ENCODE data around the gene CCL25.

Gene CCL25

GRCh38 chr19:8110931-8111330 is 58.4 kb downstream of the CCL25 start:
- Histone ChIP-seq H3K27me3 (ENCODE audit: control insufficient read depth, low read length) (no peaks in the 10 kb centered on the region), H3K4me2 (ENCODE audit: low read length) (no peak overlapping the region), H3K27ac (ENCODE audit: low read depth, low read length) (no peak overlapping the region), H4K20me1 (ENCODE audit: control insufficient read depth, insufficient read depth, low read depth, low read length) (no peaks in the 10 kb centered on the region), H3K9me2 (replicated peaks; ENCODE audit: control insufficient read depth, low read length) (no peaks in the 10 kb centered on the region), H3K4me3 (ENCODE audit: low read length) (no peak overlapping the region), H3K4me1 (ENCODE audit: control insufficient read depth, low read length) (no peaks in the 10 kb centered on the region), H3K36me3 (ENCODE audit: control insufficient read depth, low read length) (no peaks in the 10 kb centered on the region), H3K79me2 (ENCODE audit: control insufficient read depth, low read length) (no peaks in the 10 kb centered on the region), H3F3A (ENCODE audit: control insufficient read depth, insufficient read depth) (no peaks in the 10 kb centered on the region), H3K9me3 (ENCODE audit: control insufficient read depth, insufficient read depth, low read length) (no peaks in the 10 kb centered on the region)
- TF ChIP-seq EZH2phosphoT487 (IDR thresholded peaks at IDR 0.05; ENCODE audit: borderline replicate concordance, low read length), result no peak
- TF ChIP-seq CTCF (IDR thresholded peaks at IDR 0.05; ENCODE audit: low read depth, low read length, poor library complexity, severe bottlenecking), result no peak

GRCh38 chr19:8111376-8111775 is 58.8 kb downstream of the CCL25 start:
- Histone ChIP-seq H3K27ac (ENCODE audit: low read depth, low read length) (no peak overlapping the region), H3K27me3 (ENCODE audit: control insufficient read depth, low read length) (no peaks in the 10 kb centered on the region), H3K9me3 (ENCODE audit: control insufficient read depth, insufficient read depth, low read length) (no peaks in the 10 kb centered on the region), H3F3A (ENCODE audit: control insufficient read depth, insufficient read depth) (no peaks in the 10 kb centered on the region), H3K4me3 (ENCODE audit: low read length) (no peak overlapping the region), H3K4me2 (ENCODE audit: low read length) (no peak overlapping the region), H3K79me2 (ENCODE audit: control insufficient read depth, low read length) (no peaks in the 10 kb centered on the region), H3K36me3 (ENCODE audit: control insufficient read depth, low read length) (no peaks in the 10 kb centered on the region), H4K20me1 (ENCODE audit: control insufficient read depth, insufficient read depth, low read depth, low read length) (no peaks in the 10 kb centered on the region), H3K9me2 (replicated peaks; ENCODE audit: control insufficient read depth, low read length) (no peaks in the 10 kb centered on the region), H3K4me1 (ENCODE audit: control insufficient read depth, low read length) (no peaks in the 10 kb centered on the region)
- no peak for TF ChIP-seq EZH2phosphoT487 (IDR thresholded peaks at IDR 0.05; ENCODE audit: borderline replicate concordance, low read length)
- no peak for TF ChIP-seq CTCF (IDR thresholded peaks at IDR 0.05; ENCODE audit: low read depth, low read length, poor library complexity, severe bottlenecking)
